ENCODE data around the gene PSIP1. TPM values are rescaled to one million over a fixed set of nuclear protein-coding genes. Genes with fewer than 3 reads are reported as not detected.

Gene PSIP1
- total and polyA plus RNA-seq, 9 of the 15 experiments (the other 6 are each of a cell fraction or from before 2014, with no cell fraction given): 18.8 to 119 (median 59.9) TPM

GRCh38 chr9:15510789-15511575 lies at the start of gene PSIP1 (continued):
- TF ChIP-seq BRF2 (IDR thresholded peaks at IDR 0.05; ENCODE audit: borderline replicate concordance, insufficient read depth, insufficient read length): no peak
- 0 out of 2 replicates have a peak, but pooled peaks have one; percentile 47 for TF ChIP-seq HLTF (IDR thresholded peaks at IDR 0.05)
- TF ChIP-seq ARID3B (CRISPR knock-in tag; IDR thresholded peaks at IDR 0.05; ENCODE audit: borderline replicate concordance): no peak
- TF ChIP-seq DIDO1 (tag; IDR thresholded peaks at IDR 0.05; ENCODE audit: low read depth): no peak
- TF ChIP-seq POLR2AphosphoS5 (IDR thresholded peaks at IDR 0.05; ENCODE audit: control insufficient read depth, insufficient read depth, low read depth, low read length): 0 out of 2 replicates have a peak, but pooled peaks have one; percentile 49
- TF ChIP-seq E2F6 (IDR thresholded peaks at IDR 0.05; ENCODE audit: borderline replicate concordance in 1 of 2, extremely low read depth in 1 of 2, insufficient read depth in 1 of 2, insufficient read length in 1 of 2, low read depth in 1 of 2, low read length in 1 of 2, poor library complexity in 1 of 2, severe bottlenecking in 1 of 2): peak; percentile 10 to 69
- no peak for TF ChIP-seq TFE3 (CRISPR knock-in tag; IDR thresholded peaks at IDR 0.05)
- peak in 1 of 2 experiments; percentile 29 for TF ChIP-seq AFF1 (IDR thresholded peaks at IDR 0.05; ENCODE audit: low read depth in 1 of 2, partially characterized antibody in 2 of 2)
- peak; percentile 37; the same call in 1 of the 2 replicates for TF ChIP-seq MTA1 (IDR thresholded peaks at IDR 0.05; ENCODE audit: borderline replicate concordance)
- TF ChIP-seq POLR2A (conservative IDR thresholded peaks at IDR 0.05): peak; percentile 67
- peak; percentile 56 for TF ChIP-seq PCBP1 (IDR thresholded peaks at IDR 0.05; ENCODE audit: low read depth, low read length, poor library complexity, severe bottlenecking)
- peak; percentile 45; the same call in 1 of the 2 replicates for TF ChIP-seq ILF3 (IDR thresholded peaks at IDR 0.05; ENCODE audit: borderline replicate concordance)
- no peak for TF ChIP-seq POLR3G (IDR thresholded peaks at IDR 0.05; ENCODE audit: extremely low read depth, insufficient read length, insufficient replicate concordance)
- peak; percentile 28 for TF ChIP-seq ZFP36 (IDR thresholded peaks at IDR 0.05; ENCODE audit: low read depth, low read length, partially characterized antibody)
- TF ChIP-seq SRF (CRISPR knock-in tag; IDR thresholded peaks at IDR 0.05): no peak

Data from K562 (cell line).